HG02759 (cell line): ENCODE results near the gene NBDY.
"Not testable (repeated sequence)": the region's sequence is repeated elsewhere in the genome, so short reads cannot be mapped to it uniquely, and the experiment has no call there.

Source experiments
- ATAC-seq: cut with Tn5 transposase; IDR thresholded peaks from one replicate; pipeline ENCODE4 v1.9.1; 2021; ENCODE audit warnings: mild to moderate bottlenecking, moderate library complexity; ENCODE audit not compliant: unreplicated experiment

NBDY gene, protein sequence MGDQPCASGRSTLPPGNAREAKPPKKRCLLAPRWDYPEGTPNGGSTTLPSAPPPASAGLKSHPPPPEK

DNA sequence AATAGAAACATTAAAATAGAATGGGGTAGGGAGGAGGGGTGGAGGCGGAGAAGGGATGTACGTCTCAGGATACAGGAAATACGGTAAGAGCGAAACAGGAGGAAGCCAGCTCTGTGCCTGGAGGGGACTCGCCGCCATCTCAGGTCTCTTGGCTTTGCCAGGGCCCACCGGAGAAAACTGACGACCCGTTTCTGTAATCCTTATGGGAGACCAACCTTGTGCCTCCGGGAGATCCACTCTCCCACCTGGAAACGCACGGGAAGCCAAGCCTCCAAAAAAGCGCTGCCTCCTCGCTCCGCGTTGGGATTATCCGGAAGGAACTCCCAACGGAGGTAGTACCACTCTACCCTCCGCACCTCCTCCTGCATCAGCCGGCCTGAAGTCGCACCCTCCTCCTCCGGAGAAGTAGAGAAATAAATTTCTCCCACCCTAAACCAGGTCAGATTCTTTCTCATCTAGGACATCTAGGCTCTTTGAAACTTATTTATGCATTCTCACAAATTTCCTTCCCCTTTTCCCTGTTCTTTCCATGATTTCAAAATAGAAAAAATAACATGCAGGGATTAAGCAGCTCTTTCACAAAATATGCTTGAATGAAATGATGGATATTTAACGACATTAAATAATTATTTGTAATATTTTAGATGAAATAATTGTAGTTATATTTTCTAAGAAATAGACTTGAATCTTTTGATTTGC, at the start of gene NBDY:
NBDY (plus strand) TSS at position 92 of the 699 bp plus-strand sequence; CDS start at position 203, 111 bp downstream.
- peak; percentile 76 for ATAC-seq

- ATAC-seq = not testable (repeated sequence)
These were observed 24.5 kb upstream of the NBDY start for GRCh38 chrX:56704530-56704929.

GRCh38 chrX:56726605-56727004, 2.4 kb upstream of the NBDY start:
- no peak for ATAC-seq

- ATAC-seq = no peak
These were observed 1.5 kb upstream of the NBDY start for GRCh38 chrX:56727531-56727930.

DNA sequence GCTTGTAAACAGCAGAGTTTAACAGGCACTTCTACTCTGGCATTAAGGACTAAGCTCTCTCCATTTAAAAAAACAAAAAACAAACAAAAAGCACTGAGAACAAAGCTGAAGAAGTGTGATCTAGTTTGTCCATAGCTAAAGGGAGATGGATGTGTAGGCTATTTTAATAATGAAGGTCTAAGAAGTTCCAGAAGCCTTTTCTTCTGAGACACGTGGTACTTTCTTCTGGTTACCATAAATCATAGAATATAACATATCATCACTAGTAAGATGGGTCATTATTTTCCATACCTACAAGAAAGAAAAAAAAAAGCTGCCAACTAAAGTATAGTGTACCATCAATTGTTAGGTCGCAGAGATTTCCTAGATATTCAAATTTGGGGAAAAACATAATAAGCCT, 722 bp upstream of the NBDY start:
- ATAC-seq = no peak

DNA sequence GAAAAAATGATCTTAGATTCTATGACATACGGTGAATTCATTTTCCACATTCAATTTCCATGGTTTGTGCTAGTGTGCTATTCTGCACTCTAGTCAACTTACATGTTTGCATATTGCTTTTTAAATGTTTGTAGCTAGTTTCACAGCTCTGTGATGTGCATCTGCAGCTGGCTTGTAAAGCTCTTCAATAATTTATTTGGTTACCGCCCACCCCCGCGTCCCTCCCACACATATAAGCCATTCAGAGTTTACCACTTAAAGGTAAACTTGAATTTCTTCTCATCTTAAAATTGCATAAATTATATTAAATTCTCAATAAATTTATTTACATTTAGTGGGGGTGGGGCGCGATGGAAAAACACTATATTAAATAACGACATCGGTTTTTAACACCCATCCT, 291 bp upstream of the NBDY start:
- peak; percentile 34 for ATAC-seq

GRCh38 chrX:56733459-56734046, 4.5 kb downstream of the NBDY start:
- no peak for ATAC-seq

- ATAC-seq = no peak
These were observed 7.2 kb downstream of the NBDY start for GRCh38 chrX:56736219-56736618.

- ATAC-seq = no peak
These were observed 9.6 kb downstream of the NBDY start for GRCh38 chrX:56738670-56739069.

DNA sequence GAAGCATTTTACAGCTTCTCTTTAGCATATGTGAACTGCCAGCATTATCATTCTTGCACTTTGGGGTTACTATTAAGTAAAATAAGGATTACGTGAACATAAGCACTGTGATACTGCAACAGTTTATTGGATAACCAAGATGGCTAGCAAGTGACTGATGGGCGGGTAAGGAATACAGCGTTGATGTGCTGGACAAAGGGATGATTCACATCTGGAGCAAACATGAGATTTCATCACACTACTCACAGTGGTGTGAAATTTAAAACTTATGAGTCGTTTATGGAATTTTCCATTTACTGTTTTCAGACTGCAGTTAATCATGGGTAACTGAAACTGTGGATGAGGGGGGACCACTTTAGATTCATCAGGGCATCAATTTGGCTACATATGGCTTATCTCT, 16.0 kb downstream of the NBDY start:
- no peak for ATAC-seq

GRCh38 chrX:56746996-56747395, 18.0 kb downstream of the NBDY start:
- no peak for ATAC-seq

DNA sequence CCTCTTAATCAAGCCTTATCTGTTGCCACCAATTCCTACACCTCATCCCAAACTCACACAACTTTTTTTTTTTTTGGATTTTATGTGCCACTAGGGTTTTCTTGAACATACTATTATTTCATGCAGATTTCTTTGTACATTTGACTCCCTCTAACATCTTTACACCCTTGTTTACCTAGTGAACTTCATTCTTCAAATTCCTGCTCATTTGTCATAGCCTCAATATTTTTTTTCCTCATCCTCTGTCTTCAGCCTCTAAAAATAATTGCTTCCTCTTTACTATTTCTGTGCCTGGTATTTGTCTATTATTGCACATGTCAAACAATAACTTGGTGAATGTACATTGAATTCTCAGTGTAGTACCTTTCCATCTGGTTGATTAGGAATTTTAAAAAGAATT, 22.0 kb downstream of the NBDY start:
- no peak for ATAC-seq

GRCh38 chrX:56757327-56757726, 28.3 kb downstream of the NBDY start:
- ATAC-seq = peak; percentile 46

- no peak for ATAC-seq
These were observed 29.4 kb downstream of the NBDY start for GRCh38 chrX:56758456-56758855.

DNA sequence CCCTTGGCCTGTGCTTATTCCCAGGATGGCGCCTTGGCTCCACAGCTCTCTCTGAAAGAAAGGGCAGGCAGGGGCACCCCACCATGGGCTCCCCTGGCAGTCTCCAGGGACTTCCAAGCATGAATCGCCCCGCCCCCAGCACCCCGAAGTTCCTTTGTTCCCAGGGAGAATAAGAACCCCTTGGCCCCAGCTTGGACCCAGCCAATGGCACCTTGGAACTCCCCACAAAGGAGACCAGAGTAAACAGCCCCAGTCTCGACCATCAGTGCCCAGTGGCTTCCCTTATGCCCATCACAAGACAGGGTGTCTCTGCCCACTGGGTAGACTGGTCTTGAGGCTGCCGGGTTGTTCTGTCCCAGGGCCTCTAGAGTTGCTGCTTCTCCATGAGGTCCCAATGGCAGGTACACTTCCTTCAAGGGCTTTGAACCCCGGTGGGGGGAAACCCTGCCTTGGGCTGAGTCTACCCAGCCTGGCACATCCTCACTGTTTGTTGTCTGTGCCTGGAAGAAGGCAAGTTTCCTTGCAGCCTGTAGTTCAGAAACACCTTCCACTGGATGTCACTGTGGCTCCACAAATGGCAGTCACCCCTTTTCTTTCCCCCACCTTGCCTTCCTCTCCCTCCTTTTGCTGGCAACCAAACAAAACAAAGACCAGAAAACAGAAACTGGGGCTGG, 30.8 kb downstream of the NBDY start:
- ATAC-seq = no peak

GRCh38 chrX:56760410-56761124, 31.5 kb downstream of the NBDY start:
- ATAC-seq = not testable (repeated sequence)

GRCh38 chrX:56761167-56761566, 32.1 kb downstream of the NBDY start:
- no peak for ATAC-seq

- ATAC-seq = peak; percentile 38
These were observed 33.2 kb downstream of the NBDY start for GRCh38 chrX:56762220-56762619.

DNA sequence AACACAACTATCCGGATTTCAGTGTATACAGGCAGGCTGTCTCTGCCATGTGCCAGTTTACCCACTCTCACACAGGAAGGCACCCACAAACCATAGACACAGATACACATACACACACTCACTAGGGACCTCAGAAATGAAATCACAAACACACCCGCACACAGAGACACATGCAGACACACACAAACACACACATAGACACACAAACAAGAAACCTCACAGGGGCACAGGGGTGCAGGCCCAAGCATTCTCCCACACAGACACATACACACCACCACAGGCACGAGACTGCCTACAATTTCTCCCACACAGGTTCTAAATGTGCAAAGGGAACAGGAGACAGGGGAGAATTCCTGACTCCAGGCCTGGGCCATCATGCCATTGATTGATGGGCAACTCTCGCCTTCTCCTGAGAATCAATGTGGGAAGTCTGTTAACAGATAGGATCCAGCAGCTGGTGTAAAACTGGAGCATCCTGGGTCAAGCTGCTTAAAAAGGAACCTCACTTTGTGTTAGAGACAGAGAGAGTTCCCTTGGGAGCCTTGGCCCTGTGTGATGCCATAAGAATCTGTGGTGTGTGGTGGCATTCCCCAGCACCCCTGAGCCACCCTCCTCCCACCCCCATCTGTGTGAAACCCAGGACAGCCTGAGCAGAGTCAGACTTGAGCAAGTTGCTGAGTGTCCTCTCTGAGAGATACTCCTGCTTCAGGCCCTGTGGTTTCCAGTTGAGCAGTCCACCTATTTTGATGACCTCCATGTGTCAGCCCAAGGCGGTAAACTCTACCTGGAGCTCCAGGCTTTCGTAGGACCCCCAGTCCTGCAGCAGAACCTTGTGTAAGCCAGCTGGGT, 33.9 kb downstream of the NBDY start:
- ATAC-seq = no peak

GRCh38 chrX:56763556-56764152, 34.6 kb downstream of the NBDY start:
- ATAC-seq = peak; percentile 46
